Lower leg skin (tissue), 3 donors: ENCODE measurements around the gene LYST.

ENCODE experiments used
- CTCF ChIP-seq, 3 donors: fragments of 450-650 bp; IDR thresholded peaks; one replicate each; pipeline ENCODE4 v1.5.1; 2016; ENCODE audit warnings: antibody characterized with exemption in 3 of 3, mild to moderate bottlenecking in 3 of 3, moderate library complexity in 2 of 3
- POLR2A ChIP-seq, 2 donors: fragments of 450-650 bp; IDR thresholded peaks; one replicate each; pipeline ENCODE4 v1.6.1; 2016 to 2017; ENCODE audit warnings: antibody characterized with exemption in 2 of 2, mild to moderate bottlenecking in 1 of 2, moderate library complexity in 1 of 2

- no peak for TF ChIP-seq CTCF (IDR thresholded peaks at IDR 0.05)
- no peak for TF ChIP-seq POLR2A (IDR thresholded peaks at IDR 0.05)
These were observed 217.7 kb downstream of the LYST start for GRCh38 chr1:235648954-235649367.
